Measurements from ENCODE around the gene ZNF324.

- TF ChIP-seq CTCF (IDR thresholded peaks at IDR 0.05; ENCODE audit: low read length) (no peak), EZH2 (IDR thresholded peaks at IDR 0.05; ENCODE audit: borderline replicate concordance, low read length) (no peak)
Observed at GRCh38 chr19:58477871-58478270, 11.0 kb downstream of the ZNF324 start.

Data from OCI-LY1 (cell line).